LNCaP clone FGC (cell line): ENCODE data around the gene PPP6R1.

Experiments
- DNase-seq: peaks from one replicate; pipeline ENCODE4 v3.0.0-alpha.2; 2011; ENCODE audit warnings: low read depth
- H3K4me3 ChIP-seq: 2 replicates; pipeline ENCODE4 v1.5.1; 2011; ENCODE audit warnings: mild to moderate bottlenecking, low read depth, low read length, control low read depth
- CTCF ChIP-seq: IDR thresholded peaks from 2 replicates; pipeline ENCODE4 v1.5.1; 2012; ENCODE audit warnings: mild to moderate bottlenecking; ENCODE audit not compliant: control insufficient read depth, insufficient read depth; ENCODE audit errors: extremely low read depth

The PPP6R1 gene

DNA sequence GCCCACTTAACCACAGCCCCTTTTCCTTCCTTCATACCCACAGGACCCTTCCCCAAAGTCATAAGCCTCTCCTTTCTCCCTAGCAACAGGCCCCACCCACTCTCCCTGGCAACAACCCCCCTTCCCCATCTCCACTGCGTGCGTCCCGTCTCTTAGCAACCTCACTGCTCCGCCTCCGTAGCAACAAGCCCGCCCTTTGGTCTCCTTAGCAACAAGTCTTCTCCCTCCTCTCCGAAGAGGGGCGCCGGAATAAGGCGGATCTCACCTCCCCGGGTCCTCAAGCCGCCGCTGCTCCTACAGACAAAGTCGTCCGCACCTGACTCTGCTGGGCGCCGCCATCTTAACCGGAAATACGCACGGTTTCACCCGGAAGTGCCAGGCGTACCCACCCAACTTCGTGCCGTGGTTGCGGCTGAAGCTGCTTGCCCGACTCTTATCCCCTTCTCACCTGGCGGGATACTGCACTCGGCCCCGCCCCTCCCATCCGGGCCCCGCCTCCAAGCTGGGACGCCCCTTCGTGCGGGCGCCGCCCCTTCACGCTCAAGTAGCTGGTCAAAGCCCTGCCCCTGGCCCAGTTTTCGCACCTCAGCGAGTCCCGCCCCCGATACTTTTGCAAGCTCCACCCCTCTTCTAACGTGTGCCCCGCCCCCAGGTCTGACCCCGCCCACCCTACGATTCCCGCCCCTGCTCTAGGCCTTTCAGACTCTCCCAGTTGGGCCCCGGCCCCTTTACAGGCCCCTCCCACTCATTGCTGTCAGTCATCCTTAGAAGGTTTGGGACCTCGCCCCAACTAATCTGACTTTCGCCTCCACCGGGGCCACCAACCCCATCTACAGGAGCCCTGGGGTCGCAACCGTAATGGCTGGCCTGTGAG lies 21.2 kb upstream of the PPP6R1 start, which contains the start of gene HSPBP1:
TSS of gene HSPBP1 (minus strand) at position 341 of the 874 bp plus-strand sequence. CDS start 502 bp downstream, outside the sequence.
- peak within 1 kb of the TSS; percentile 96 for H3K4me3 ChIP-seq
- peak; percentile 92 for DNase-seq
- TF ChIP-seq CTCF: no peak

DNA sequence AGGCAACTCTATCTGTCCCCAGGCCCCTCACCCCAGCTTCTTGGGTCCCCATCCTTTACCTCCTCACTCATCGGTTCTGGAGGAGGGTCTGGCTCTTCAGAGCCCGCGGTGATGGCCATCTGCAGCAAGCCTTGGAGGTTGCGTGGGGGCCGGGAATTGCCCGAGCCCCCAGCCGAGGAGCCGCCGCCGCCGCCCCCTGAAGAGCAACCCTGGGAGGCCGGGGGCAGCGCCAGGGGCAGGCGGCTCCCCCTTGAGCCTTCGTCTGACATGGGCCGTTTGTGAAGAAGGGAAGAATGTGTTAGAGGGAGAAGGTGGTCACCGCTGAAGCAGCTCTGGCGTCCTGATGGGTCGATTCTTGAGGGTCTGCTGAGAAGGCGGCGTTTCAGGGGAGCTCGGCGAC lies 20.5 kb upstream of the PPP6R1 start:
- DNase-seq: no peak
- H3K4me3 ChIP-seq: peak overlapping the region; percentile 96
- TF ChIP-seq CTCF: no peak

GRCh38 chr19:55278391-55279135 lies 19.7 kb upstream of the PPP6R1 start:
- DNase-seq: no peak
- peak overlapping the region; percentile 96 for H3K4me3 ChIP-seq
- no peak for TF ChIP-seq CTCF

DNA sequence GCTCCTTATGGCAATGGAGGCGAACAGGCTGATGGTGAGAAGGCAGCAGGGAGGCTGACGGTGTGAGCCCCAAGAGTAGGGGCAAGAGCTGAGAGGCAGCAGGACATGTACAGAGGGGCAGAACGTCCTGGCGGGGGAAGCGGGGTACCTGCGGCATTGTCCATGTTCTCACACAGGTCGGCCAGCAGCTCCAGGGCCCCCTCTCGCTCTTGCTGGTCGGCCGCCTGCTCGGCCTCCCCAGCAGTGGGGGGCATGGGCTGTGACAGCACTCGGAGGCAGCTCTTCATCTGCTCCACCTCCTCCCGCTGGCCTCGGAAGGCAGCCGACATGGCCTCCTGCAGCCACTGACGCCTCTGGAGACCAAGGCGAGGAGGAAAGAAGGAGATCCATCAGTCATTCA lies 18.7 kb upstream of the PPP6R1 start:
- H3K4me3 ChIP-seq: no peak overlapping the region
- no peak for TF ChIP-seq CTCF
- DNase-seq: no peak

GRCh38 chr19:55276720-55277430 lies 18.1 kb upstream of the PPP6R1 start:
- DNase-seq: no peak
- no peak overlapping the region for H3K4me3 ChIP-seq
- no peak for TF ChIP-seq CTCF

GRCh38 chr19:55275851-55276719 lies 17.3 kb upstream of the PPP6R1 start:
- no peak for TF ChIP-seq CTCF
- DNase-seq: no peak
- H3K4me3 ChIP-seq: no peak overlapping the region
